SK-N-SH (cell line): ENCODE measurements around the gene PABPN1L.

Experiments used
- CHD2 ChIP-seq: fragments of 150-350 bp; IDR thresholded peaks from 2 replicates; pipeline ENCODE4 v1.6.1; 2018; ENCODE audit warnings: low read length; ENCODE audit not compliant: partially characterized antibody
- CTCF ChIP-seq: fragments of 200-600 bp; sonication (generic); IDR thresholded peaks from 2 replicates; pipeline ENCODE4 v1.6.1; 2017; ENCODE audit warnings: antibody characterized with exemption, mild to moderate bottlenecking, moderate library complexity
- EP300 ChIP-seq, 2 experiments: IDR thresholded peaks; 2 replicates each; pipeline versions ENCODE4 v1.4.0 to v1.6.1; 2012; ENCODE audit warnings: borderline replicate concordance in 1 of 2, low read depth in 1 of 2, low read length in 1 of 2
- FOSL2 ChIP-seq: IDR thresholded peaks from 2 replicates; pipeline ENCODE4 v1.4.0; 2012; ENCODE audit warnings: low read depth, mild to moderate bottlenecking, moderate library complexity, borderline replicate concordance
- GABPA ChIP-seq: IDR thresholded peaks from 2 replicates; pipeline ENCODE4 v1.4.0; 2012; ENCODE audit warnings: low read depth, mild to moderate bottlenecking
- MAX ChIP-seq: IDR thresholded peaks from 2 replicates; pipeline ENCODE4 v1.4.0; 2012; ENCODE audit warnings: low read depth
- MXI1 ChIP-seq: IDR thresholded peaks from 2 replicates; pipeline ENCODE4 v1.6.1; 2012; ENCODE audit warnings: mild to moderate bottlenecking, low read depth, low read length, improper control_type of control experiment
- POLR2AphosphoS5 ChIP-seq: IDR thresholded peaks from 2 replicates; pipeline ENCODE4 v1.6.1; 2012; ENCODE audit warnings: low read depth, low read length
- RAD21 ChIP-seq: IDR thresholded peaks from 2 replicates; pipeline ENCODE4 v1.6.1; 2012; ENCODE audit warnings: mild to moderate bottlenecking, low read length
- TCF12 ChIP-seq: IDR thresholded peaks from 2 replicates; pipeline ENCODE4 v1.4.0; 2012
- USF2 ChIP-seq: fragments of 150-350 bp; IDR thresholded peaks from 2 replicates; pipeline ENCODE4 v1.6.1; 2017; ENCODE audit warnings: antibody characterized with exemption, low read length, low read depth, borderline replicate concordance
- YY1 ChIP-seq: IDR thresholded peaks from 2 replicates; pipeline ENCODE4 v1.4.0; 2012; ENCODE audit warnings: low read depth, mild to moderate bottlenecking
- ZBTB33 ChIP-seq: IDR thresholded peaks from 2 replicates; pipeline ENCODE4 v1.4.0; 2012; ENCODE audit warnings: low read depth, borderline replicate concordance

- TF ChIP-seq CTCF (no peak), TCF12 (no peak), POLR2AphosphoS5 (no peak), ZBTB33 (no peak), MAX (no peak), EP300 (IDR thresholded peaks at IDR 0.05; ENCODE audit: borderline replicate concordance in 1 of 2, low read depth in 1 of 2, low read length in 1 of 2) (no peak), FOSL2 (no peak), MXI1 (no peak), CHD2 (no peak), USF2 (no peak), YY1 (no peak), GABPA (no peak), RAD21 (no peak)
Measured at GRCh38 chr16:88862968-88863367, 3.5 kb downstream of the PABPN1L start.
